Hematopoietic multipotent progenitor cell treated with erythropoietin and hydrocortisone succinate and interleukin-3 and kit ligand, for 6 days (in vitro differentiated cells): ENCODE results near the gene FOXP1.

Experiments
- DNase-seq: peaks from one replicate; pipeline ENCODE4 v3.0.0-alpha.2; 2015

FOXP1 gene

DNA sequence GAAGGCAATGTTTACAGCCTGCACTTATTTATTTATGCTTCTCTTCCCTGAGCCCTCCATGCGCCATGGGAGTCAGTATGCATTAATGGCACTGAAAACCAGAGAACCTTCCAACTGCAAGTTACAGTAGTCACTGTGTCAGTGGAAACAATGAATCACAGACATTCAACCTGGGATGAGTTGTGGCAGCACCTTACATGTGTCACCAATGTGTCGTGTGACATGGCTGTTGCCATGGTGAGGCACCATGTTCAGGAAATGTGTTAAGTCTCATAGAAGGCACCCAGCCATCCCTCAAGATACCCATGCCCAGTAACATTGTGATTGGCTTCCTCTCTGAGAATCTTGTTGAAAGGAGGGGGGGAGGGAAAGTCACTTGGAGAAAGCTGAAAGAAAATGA lies 105.0 kb downstream of the FOXP1 start:
- no peak for DNase-seq

DNA sequence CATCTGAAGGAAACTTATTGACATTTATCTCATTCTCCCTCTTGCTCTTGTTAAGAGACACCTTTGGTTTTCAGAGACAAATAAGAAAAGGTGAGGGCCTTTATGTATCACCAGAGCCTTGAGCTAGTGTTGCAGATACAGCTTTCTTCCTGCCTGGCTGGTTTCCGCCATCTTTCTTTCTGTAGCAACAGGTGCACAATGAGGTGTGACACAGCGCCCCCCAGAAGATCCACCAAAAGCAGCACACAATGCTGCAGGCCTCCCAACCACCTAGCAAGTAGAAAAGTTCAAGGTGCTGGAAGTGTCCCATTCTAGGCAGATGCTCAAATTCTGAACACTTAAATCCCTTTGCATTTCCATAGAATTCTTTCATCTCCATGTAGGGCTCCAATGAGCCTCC lies 106.6 kb downstream of the FOXP1 start:
- DNase-seq: no peak

DNA sequence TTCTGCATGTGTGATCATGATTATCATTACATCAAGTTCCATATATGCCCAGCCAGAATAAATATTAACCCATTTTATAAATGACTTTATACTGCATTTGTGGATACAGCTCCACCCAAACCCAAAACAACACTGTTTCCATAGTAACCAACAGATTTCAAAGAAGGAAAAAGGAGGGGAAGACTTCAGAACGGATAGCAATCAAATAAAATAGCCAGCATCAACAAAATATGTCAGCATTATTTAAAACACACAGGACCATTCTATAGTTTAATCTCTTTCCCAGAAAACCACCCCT lies 114.4 kb downstream of the FOXP1 start:
- no peak for DNase-seq

DNA sequence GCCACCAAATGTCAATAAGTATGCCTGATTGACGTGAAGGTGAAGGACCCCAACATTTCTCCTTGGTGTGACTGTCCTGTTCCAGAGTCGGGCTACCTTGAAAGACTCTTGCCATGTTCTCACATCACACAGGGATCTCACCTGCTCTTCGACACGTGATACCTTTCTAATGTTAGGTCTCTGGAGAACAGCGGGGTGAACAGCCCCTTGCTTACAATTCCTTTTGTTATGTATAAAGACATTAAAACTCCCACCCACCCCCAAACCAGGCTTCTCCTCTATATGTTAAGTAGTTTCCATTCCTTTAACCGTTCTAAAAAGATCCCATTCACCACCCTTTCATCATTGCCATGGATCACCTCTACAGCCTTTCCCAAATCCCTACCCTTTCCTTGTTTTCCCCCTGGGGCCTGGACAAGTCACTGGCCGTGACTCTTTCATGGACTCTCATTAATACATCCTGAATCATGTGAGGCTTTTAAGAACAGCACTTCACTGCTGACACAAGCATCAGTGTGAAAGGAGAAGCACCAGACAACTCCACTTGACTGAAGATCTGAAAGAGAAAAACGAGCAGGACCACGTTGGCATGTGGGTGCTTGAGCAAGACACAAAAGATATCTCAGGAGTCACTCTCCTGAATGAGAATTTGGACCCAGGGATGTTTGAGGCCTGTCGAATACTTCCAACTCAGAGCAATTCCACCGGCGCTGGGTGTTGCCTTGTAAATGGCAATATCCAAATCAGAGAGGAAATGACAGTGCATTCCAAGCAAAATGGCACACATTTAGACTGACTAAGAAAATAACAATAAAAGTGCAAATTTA lies 115.0 kb downstream of the FOXP1 start:
- no peak for DNase-seq

DNA sequence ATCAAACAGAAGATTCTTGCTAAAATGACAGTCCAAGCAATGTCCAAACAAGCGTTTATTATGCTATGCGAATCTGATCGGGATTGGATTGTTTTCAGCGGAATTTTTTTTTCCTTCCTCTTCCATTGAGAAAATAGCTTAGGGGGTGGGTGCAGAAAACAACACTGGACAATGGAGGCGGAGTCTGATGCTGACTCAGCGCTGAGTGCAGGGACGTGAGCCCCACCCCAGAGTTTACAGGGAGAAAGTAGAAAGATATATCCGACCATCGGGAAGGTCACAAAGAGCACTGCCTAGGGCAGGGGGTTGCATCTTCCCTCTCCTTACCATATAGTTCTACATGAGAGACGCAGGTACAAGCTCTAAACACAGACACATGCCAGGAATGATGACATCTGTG lies 117.0 kb downstream of the FOXP1 start:
- no peak for DNase-seq

DNA sequence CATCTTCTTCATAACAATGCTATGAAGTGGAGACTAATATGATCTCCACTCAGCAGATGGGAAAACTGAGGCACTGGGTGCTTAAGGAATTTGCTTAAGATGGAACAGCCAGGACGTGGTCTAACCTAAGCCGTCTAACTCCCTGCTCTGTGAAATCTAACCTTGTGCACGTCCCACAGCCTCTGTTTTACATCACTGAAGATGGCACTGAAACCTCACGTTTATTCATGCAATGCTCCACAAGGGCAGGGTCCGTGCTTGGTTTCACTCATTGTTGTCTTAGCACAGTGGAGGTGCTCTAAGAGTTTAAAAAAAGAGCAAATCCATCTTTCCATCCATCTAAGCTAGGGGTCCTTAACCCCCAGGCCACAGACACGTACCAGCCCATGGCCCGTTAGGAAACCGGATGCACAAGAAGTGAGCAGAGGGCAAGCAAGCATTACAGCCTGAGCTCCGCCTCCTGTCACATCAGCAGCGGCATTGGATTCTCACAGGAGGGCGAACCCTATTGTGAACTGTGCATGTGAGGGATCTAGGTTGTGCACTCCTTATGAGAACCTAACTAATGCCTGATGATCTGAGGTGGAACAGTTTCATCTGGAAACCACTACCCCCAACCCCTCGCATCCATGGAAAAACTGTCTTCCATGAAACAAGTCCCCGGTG lies 118.0 kb downstream of the FOXP1 start:
- no peak for DNase-seq

DNA sequence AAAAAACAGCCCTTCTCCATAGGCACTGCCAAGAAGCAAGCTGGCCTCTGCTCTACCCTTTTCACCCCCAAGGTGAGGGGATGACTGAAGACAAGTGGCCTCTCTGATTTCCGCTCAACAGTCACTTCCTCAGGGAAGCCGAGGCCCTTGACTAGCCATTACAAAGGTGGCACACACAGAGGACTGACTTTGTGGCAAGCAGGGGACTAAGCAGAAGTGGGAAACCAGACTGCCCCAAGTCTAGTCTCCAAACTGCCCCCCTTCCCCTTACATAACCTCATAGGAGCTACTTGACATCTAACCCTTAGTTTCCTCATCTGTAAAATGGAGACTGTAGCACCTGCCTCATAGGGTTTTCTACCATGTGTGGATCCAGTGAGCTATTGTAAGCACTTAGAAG lies 118.9 kb downstream of the FOXP1 start:
- no peak for DNase-seq

DNA sequence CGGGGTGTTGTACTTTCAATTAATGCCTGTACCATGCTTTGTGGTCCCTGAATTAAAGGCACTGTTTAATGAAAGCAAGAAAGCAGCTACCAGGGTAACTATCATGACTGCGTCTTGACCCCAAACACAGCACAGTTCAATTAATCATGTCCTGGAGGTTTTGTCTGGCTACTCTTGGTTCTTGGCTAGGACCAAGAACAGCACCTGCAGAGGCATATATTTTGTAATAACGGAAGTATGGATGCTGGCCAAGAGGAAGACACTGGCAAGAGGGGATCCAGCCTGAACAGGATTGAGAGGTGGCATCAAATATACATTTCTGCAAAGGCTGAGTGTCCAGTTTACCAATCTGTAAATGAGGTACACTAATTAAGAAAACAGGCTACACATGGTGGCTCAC lies 119.9 kb downstream of the FOXP1 start:
- no peak for DNase-seq

DNA sequence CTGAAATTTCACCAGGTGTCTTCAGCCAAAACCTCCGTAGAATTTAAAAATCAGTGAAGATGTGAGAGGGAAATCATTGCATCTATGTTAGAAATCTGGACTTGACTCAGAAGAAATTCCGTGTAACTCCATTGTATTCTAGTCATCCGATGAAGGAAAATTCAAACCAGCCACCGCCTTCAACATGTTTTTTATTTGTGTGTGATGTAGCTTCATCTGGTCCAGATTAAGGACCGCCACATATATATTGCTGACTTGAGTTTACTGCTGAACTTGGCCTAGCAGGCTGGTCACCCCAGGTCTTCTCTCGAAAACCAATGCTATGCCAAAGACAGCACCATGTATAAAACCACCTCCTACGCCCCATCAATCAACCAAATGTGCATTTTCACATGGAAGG lies 120.9 kb downstream of the FOXP1 start:
- DNase-seq: no peak

DNA sequence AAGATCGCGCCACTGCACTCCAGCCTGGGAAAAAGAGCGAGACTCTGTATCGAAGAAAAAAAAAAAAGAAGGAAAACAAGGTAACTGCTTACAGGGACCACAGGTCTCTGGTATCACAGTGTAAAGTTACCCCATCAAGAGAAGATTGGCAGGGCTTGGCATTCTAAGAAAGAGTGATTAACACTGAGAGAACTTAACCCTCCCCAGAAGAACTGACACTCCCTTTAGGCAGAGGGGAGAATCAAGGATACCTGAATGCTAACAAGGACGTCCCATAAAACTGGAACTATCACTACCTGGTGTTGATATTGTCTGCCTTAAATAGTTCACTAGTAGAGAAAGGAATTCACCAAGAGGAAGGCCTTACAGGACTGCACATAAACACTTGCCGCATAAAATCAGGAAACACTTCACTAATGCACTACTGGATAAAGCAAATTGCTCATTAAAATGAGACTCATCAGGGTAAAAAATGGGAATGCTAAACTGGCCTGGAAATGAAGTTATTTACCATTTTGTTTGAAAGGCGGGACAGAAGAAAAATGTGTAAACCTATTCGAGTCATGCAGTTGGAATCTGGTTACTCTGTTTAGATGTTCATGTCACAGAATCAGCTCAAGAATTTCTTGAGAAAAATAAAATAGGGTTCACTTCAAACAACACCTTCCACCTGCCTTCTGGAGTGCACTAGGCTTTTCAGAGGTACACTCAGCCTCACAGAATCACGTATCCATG lies 121.6 kb downstream of the FOXP1 start:
- DNase-seq: no peak

DNA sequence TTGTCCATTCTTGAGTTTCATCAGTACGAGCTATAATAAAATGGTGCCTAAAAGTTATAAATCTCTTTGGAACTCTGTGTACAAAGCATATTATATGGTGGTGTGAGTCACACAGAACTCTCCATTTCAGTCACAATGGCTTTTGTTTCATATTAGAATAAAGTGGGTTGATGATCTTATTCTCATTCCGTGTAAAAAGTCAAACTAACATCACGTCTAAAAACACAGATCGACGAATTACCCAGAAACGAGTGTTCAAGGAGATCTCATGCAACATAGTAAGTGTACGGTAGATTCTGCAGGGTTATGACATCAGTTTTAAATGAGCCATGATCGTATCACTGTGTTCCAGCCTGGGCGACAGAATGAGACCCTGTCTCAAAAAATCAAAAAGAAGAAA lies 122.4 kb downstream of the FOXP1 start:
- DNase-seq: no peak

DNA sequence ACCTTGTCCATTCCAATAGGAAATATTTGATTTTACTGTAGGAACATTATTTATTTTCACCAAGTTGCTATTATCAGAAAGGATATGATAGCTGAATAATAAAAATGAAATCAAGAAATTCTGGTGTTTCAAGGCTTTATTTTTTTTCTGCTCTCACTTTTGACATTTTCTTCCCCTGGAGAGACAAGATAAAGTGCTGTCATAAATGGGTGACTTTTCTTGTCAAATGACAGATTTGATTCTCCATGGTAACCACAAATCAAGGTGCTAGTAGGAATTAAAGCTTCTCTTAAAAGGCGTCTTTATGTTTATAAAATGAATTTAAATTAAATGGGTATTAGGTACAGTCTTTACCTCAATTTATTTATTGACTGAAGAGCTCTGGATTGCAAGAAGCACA lies 124.6 kb downstream of the FOXP1 start:
- no peak for DNase-seq

DNA sequence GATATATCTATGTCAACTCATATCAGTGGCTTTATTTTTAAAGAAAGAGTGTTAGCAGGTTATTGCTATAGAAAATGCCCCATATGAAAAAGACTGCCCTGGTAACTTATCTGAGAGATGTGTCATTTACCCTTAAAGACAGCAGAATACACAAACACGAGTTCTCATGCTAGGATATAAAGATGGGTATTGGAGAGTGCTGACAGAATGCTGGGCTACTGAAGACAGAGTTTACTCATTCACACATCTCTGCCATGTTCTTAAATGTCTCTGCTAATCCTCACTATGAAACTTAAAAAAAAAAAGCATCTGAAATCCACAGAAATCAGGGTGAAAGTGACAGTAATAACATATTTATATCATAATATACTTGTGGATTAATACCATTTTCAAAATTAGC lies 126.7 kb downstream of the FOXP1 start:
- DNase-seq: no peak

DNA sequence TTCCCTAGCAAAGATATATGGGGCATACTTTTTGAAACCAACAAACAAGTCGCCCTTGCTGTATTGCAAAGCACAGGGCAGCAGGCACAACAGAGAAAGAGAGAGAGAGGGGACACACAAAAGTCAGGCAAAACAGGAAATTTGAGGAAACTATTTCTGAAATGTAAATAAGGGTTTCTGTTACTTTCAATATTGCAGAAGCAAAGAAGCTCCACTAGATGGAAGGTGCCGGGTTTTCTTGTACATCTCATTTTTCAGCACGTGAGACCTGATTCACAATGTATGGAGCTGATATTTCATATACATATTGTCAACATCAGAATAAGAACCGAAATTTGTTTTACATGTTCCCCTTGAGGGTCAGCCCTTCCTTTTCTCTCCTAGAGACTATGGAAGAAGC lies 127.4 kb downstream of the FOXP1 start:
- peak; percentile 45 for DNase-seq

DNA sequence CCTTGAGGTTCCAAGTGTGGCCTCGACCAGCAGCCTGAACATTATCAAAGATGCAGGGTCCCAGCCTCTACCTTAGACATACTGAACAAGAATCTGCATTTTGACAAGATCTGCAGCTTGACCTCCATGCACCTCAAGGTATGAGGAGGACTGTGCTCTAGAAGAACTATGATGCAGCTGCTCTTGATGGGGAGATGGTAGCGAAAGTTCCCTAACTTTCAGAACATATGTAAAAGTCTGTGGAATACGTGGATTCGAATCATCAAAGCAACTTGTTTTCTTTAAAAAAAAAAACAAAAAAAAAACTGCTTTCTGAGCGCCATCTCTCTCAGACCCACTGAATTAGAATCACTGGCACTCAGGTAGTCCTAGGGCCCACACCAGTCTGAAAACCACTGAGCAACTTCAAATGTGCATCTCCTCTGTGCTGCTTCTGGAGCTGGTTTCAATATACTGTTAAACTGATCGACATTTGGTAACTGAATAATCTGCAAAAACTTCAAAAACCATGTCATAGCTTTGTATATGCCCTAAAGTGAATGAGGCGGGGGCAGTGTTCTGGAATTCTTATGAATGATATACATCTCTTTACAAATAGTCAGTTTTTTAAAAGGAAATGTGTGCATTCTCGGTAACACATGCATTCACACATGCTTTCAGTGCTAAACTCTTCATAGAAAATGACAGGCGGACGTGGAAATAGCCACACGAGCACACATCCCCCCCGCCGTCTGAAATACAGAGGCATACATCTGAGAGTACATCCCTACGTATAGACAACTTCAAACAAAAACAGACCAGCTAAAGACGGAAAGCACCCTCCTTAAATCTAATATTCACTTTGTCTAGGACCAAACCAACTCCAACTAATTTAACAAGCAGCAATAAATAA lies 128.8 kb downstream of the FOXP1 start:
- DNase-seq: peak; percentile 45

DNA sequence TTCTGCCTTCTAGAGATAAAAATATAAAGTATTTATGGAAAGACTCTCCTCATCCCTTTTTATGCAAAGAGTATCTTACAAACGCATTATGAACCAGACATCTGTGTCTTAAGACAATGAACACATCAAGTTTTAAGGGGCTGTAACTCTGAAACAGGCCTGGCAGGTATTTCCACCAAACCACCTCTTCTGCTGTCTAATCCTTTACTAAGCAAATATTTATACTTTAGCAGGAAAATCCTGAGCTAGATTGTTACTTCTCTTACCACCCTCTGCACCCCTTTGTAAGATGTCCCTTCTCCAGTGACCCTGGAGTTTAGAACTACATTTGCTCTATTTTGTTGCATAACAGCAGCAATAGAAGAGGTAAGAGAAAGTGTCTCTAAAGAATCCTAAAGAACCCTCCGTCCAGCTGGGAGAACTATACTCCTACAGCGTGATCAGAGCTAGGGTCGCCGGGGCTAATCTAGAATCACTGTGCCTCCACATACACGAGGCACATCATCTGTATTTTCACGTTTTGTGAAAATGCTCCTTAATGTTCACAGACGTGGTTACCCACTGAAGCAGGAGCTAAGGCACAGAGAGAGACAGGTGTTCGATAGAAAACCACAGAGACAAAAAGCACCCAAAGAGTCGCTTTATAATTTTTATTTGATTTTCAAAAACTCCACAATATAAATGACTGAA lies 129.6 kb downstream of the FOXP1 start:
- DNase-seq: no peak

DNA sequence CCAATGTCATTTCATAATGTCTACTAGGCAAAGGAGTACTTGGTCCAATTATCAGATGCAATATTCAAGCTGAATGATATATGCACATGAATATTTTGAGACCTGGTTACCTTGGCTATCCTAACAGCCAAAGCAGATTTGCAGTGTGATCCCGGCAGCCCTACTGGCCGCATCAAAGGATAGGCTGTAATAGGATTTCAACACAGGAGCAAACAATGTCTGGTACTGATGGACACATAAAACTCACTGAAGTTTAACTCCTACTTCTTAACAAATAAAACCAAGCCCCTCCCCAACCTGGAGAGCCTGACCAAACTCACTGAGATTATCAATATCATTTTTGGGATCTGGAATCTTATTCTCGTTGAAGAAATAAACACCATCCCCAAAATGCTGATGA lies 130.2 kb downstream of the FOXP1 start:
- DNase-seq: no peak

DNA sequence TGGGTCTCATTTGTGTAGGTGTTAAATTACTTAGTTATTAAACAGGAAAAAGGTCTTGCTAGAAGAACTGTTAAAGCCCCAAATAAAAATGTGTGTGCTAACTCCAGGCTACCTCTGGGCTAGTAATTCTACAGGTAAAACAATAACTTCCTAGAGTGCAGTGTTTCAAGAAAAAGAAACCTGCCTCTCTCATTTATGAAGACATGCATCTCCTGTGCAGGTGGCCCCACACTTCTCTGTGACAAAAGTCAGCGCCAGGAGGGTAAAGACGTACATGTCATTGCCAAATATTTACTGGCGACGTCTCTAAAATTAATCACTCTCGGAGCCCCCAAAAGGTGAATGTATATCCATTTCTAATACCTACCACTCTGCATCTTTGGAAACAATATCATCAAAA lies 131.7 kb downstream of the FOXP1 start:
- no peak for DNase-seq

DNA sequence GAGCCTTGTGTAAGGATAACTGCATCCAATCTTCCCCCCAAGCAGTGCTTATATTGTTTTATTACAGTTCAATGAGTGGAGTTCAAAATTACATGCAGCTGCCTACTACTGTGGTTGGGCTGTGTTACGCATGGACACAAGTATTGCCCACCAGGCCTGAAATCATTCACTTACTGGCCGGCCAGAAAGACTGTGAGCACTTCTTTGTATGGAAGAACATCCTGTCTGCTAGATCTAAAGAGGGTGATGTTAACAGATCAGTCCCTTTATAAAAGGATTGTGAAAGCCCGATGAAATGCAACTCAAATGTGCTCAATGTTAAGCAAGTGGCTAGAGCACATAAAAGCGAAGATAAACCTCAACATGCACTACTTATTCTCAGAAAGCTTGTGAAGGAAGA lies 132.5 kb downstream of the FOXP1 start:
- DNase-seq: peak; percentile 51

DNA sequence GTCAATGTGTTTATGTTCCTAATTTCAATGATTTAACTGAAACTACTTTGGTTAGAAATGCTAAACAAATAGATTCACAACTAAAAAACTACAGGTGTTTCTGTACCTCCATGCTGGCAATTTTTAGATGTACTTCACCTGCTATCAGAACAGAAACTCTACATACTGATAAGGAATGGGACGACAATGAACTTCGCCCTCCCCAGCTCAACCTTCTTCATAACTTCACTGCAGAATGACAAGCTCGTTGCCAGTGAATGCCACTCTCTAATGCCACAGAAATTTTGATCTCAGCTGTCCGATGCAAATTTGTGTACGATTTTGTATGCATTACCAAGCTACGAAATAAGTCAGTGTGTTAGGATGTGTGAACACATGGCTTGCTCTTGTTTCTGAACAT lies 133.4 kb downstream of the FOXP1 start:
- no peak for DNase-seq

DNA sequence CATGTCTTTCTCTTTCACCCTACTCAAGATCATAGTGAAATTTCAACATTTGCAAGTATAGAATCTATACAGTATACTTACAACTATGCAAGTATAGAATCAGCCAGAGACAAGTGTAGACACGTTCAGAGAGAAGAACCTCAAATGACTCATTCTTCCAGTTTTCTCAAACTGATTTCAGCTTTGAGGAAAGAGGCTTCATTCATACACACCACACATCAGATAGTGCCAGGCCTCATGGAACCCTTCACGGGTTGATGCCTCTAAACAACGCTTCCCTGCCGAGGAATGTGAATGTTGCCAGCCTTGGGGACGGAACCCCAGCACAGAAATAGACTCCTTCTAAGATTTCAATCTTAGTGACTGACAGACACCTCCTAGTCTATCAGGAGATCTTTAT lies 135.7 kb downstream of the FOXP1 start:
- DNase-seq: peak; percentile 33

DNA sequence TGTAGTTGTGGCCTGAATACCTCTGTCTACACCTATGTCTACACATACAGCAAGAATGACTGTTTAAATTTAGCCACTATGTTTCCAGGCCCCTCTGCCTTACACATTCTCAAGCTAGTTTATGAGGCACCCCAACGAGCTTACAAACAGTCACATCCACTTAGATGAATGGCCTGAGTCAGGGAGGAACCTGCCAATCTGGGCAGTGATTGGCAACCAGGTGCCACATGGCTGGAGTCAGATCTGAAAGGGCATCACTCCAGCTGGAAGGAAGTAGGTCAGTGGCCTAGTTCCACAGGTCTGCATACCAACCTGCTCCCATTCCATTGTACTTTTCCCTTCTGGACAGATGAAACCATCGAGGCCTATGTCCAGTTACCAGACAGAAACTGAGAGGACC lies 136.3 kb downstream of the FOXP1 start:
- no peak for DNase-seq

DNA sequence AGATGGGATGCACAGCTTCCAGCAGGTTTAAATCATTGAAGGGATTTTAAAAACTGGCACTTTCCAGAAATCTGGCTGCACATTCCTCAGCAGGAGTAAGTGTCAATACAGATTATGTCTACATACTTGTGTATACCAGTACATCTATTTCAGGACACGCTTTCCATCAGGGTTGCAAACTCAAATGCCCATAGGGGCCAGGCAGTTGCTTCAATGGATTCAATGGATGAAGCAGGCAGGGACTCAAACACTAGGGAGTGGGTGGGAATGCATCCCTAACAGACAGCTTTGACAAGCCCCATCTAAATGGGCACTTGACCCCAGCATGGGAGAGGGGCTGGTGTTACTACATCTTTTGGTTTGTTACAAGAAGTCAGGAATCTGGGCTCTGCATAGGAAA lies 136.8 kb downstream of the FOXP1 start:
- DNase-seq: no peak
